Embryonic facial prominence (tissue), 1 donor: ENCODE results near the gene PPP2R5B.
"Not testable (repeated sequence)": the region's sequence is repeated elsewhere in the genome, so short reads cannot be mapped to it uniquely, and the experiment has no call there.

Experiments
- DNase-seq: peaks from one replicate; pipeline ENCODE4 v3.0.0-alpha.2; 2016; ENCODE audit errors: extremely low spot score

The PPP2R5B gene

GRCh38 chr11:64976651-64977050 is 52.2 kb downstream of the PPP2R5B start:
- no peak for DNase-seq

DNA sequence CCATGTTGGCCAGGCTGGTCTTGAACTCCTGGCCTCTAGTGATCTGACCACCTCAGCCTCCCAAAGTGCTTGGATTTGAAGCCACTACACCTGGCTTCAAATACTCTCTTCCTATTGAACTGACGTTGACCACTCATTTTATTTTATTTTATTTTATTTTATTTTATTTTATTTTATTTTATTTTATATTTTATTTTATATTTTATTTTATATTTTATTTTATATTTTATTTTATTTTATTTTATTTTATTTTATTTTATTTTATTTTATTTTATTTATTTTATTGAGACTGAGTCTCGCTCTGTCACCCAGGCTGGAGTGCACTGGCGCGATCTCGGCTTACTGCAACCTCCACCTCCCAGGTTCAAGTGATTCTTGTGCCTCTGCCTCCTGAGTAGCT is 58.9 kb downstream of the PPP2R5B start:
- not testable (repeated sequence) for DNase-seq
